CD4-positive, alpha-beta memory T cell (primary cell): ENCODE measurements around the gene ZNF470. TPM values are rescaled to one million over a fixed set of nuclear protein-coding genes. Genes with fewer than 3 reads are reported as not detected.

Source experiments
- CTCF ChIA-PET: fragments of 350-600 bp; sonication (Branson Sonifier 250); formaldehyde crosslinking; loops from one replicate; lab custom pipeline; 2021; ENCODE audit warnings: inconsistent platforms; ENCODE audit not compliant: partially characterized antibody; lab: Charles Lee
- POLR2A ChIA-PET: fragments of 350-600 bp; sonication (Branson Sonifier 250); formaldehyde crosslinking; loops from one replicate; lab custom pipeline; 2021; ENCODE audit not compliant: partially characterized antibody; lab: Charles Lee
- DNase-seq, 5 donors: peaks; one replicate each; pipeline versions ENCODE4 v3.0.0 to v3.0.0-alpha.2; 2020 to 2022; ENCODE audit warnings: mixed read lengths in 1 of 5
- H3K27ac ChIP-seq: one replicate; pipeline ENCODE4 v1.7.0; 2013; ENCODE audit warnings: low read depth, low read length
- H3K27me3 ChIP-seq: 2 replicates; pipeline ENCODE4 v1.7.0; 2013; ENCODE audit warnings: mild to moderate bottlenecking, low read length, moderate library complexity; ENCODE audit not compliant: insufficient read depth
- H3K36me3 ChIP-seq: 2 replicates; pipeline ENCODE4 v1.7.0; 2013; ENCODE audit warnings: mild to moderate bottlenecking, low read length, moderate library complexity; ENCODE audit not compliant: insufficient read depth
- H3K4me1 ChIP-seq: 2 replicates; pipeline ENCODE4 v1.7.0; 2013; ENCODE audit warnings: mild to moderate bottlenecking, low read length, moderate library complexity; ENCODE audit not compliant: insufficient read depth
- H3K4me3 ChIP-seq, 2 donors: one replicate each; pipeline ENCODE4 v1.7.0; 2013; ENCODE audit warnings: low read length in 2 of 2, mild to moderate bottlenecking in 1 of 2
- H3K9me3 ChIP-seq, 2 donors: one replicate each; pipeline ENCODE4 v1.7.0; 2013; ENCODE audit warnings: low read length in 2 of 2, control low read depth in 1 of 2; ENCODE audit not compliant: control insufficient read depth in 1 of 2
- H3K27ac Mint-ChIP-seq, 7 donors: one replicate each; pipeline ENCODE4 v1.8.0; 2020 to 2021; ENCODE audit warnings: mixed read lengths in 7 of 7, mild to moderate bottlenecking in 6 of 7, inconsistent platforms in 3 of 7, moderate library complexity in 3 of 7
- H3K27me3 Mint-ChIP-seq, 2 donors: one replicate each; pipeline ENCODE4 v1.8.0; 2020 to 2021; ENCODE audit warnings: mixed read lengths in 2 of 2
- H3K36me3 Mint-ChIP-seq, 2 donors: one replicate each; pipeline ENCODE4 v1.8.0; 2020 to 2021; ENCODE audit warnings: mixed read lengths in 2 of 2, inconsistent platforms in 1 of 2, mild to moderate bottlenecking in 1 of 2
- H3K4me1 Mint-ChIP-seq, 4 donors: one replicate each; pipeline ENCODE4 v1.8.0; 2020 to 2021; ENCODE audit warnings: mixed read lengths in 4 of 4, mild to moderate bottlenecking in 1 of 4
- H3K4me3 Mint-ChIP-seq, 8 donors: one replicate each; pipeline ENCODE4 v1.8.0; 2020 to 2021; ENCODE audit warnings: mixed read lengths in 8 of 8, mild to moderate bottlenecking in 7 of 8, moderate library complexity in 6 of 8, inconsistent platforms in 3 of 8
- H3K9me3 Mint-ChIP-seq, 8 donors: one replicate each; pipeline ENCODE4 v1.8.0; 2020 to 2021; ENCODE audit warnings: mixed read lengths in 8 of 8, mild to moderate bottlenecking in 5 of 8, inconsistent platforms in 3 of 8, moderate library complexity in 1 of 8
- intact Hi-C: fragments of 100-400 bp; cut with micrococcal nuclease; formaldehyde crosslinking; loops from one replicate; pipeline ENCODE4 v1.15.1; 2023
- polyA plus RNA-seq, 2 donors: library from polyadenylated mRNA; unstranded; fragments of 300-500 nt; fragmentation: Illumina TruSeq; gene quantifications; one replicate each; pipeline ENCODE4 v1.2.3, GENCODE V29; 2021
- total RNA-seq, 2 experiments: library from RNA; stranded (reverse); gene quantifications; one replicate each; pipeline ENCODE4 v1.2.3, GENCODE V29; 2021

ZNF470 gene
- total and polyA plus RNA-seq, 4 experiments from 2014 or later, result 1.2 to 5.0 (median 3.8) TPM

DNA sequence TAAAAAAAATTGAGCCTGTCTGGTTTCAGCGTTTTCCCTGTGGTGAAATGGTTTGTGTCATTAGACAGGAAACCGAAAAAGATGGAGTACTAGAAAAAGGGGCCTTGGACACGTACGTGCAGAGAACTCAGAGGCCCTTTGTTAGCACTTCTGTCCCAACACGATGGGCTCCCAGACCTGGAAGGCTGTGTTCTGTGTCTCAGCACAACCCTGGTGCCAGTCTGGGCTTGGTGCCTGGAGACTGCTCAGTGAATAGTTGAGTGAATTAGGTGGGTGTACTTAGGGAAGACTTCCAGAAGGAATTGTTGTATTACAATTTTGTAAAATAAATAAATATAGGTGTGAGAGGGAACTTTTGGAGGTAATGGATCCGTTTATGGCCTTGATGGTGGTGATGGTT is 36.6 kb downstream of the ZNF470 start:
- no peak for DNase-seq
- ChIA-PET CTCF (no interaction called here), POLR2A (no interaction called here)
- peaks cover 76 to 83% of the 10 kb centered on the region in 2 donors for H3K36me3 Mint-ChIP-seq
- H3K9me3 ChIP-seq, result peaks cover 10 to 48% of the 10 kb centered on the region in 2 donors
- no peaks in the 10 kb centered on the region for H3K4me1 ChIP-seq
- no peaks in the 10 kb centered on the region for H3K27me3 ChIP-seq
- intact Hi-C loops, result no loop called here
- H3K27me3 Mint-ChIP-seq, result no peaks in the 10 kb centered on the region
- H3K36me3 ChIP-seq, result peaks cover 24% of the 10 kb centered on the region
- H3K4me3 Mint-ChIP-seq, result no peak overlapping the region
- no peak overlapping the region for H3K27ac ChIP-seq
- H3K9me3 Mint-ChIP-seq, result peaks cover 2 to 85% (median 82%) of the 10 kb centered on the region in 8 donors
- peaks cover 0 to 13% (median 8%) of the 10 kb centered on the region in 4 donors for H3K4me1 Mint-ChIP-seq
- H3K4me3 ChIP-seq, result no peak overlapping the region
- no peak overlapping the region for H3K27ac Mint-ChIP-seq

DNA sequence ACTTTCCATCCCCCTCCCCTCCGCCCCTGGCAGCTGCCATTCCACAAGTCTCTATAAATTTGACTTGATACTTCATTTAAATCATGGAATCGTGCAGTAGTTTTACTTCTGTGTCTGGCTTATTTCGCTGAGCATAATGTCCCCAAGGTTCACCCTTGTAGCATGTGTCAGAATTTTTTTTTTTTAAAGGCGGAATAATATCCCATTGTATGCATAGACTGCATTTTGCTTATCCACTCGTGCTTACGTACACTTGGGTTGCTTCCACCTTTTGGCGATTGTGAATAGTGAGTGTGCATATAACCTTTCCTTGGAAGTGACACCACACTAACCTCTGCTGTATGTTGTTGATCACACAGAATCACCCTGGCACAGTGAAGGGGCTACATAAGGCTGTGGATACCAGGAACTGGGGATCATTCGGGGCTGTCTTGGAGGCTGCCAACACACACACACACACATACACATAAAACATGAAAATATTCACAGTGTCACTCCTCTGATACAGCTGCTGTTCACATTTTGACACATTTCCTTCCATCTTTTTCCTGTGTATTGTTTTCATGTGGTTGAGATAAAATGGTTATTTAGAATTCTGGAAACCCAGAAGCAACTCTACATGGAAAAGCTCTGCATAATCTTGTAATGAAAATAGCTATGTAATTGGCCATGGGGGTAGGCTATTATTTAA is 41.2 kb downstream of the ZNF470 start:
- CTCF ChIA-PET, result no interaction called here

DNA sequence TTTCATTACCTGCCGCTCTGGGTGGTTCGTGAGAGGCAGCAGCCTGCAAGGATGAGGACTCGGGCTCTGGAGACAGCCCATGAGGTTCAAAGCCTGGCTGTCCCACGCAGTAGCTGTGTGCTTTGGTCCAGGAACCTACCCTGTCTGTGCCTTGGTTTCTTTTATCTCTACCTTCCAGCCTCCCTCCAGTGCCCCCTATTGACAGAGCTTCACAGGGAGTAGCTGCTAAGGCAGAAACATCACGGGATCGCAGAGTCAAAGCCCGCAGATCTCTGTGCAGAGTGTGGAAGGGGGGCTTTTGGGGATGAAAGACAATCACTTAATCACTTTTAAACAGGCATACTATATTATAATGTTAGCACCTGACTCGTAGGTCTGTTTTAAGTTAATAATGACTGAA is 44.0 kb downstream of the ZNF470 start:
- Mint-ChIP-seq H3K4me3 (no peak overlapping the region), H3K36me3 (peaks cover 87 to 97% of the 10 kb centered on the region in 2 donors), H3K27ac (no peak overlapping the region), H3K27me3 (no peaks in the 10 kb centered on the region), H3K9me3 (peaks cover 7 to 100% (median 96%) of the 10 kb centered on the region in 8 donors), H3K4me1 (peaks cover 0 to 3% (median under 1%) of the 10 kb centered on the region in 4 donors)
- H3K27ac ChIP-seq, result no peak overlapping the region
- ChIA-PET CTCF (no interaction called here), POLR2A (no interaction called here)
- DNase-seq, result no peak
- H3K27me3 ChIP-seq, result no peaks in the 10 kb centered on the region
- H3K4me3 ChIP-seq, result no peak overlapping the region
- H3K4me1 ChIP-seq, result no peaks in the 10 kb centered on the region
- no peaks in the 10 kb centered on the region for H3K36me3 ChIP-seq
- H3K9me3 ChIP-seq, result peaks cover 17 to 72% of the 10 kb centered on the region in 2 donors
- intact Hi-C loops, result no loop called here

More for the DNA sequence above, 41.2 kb downstream of the ZNF470 start:
- Histone ChIP-seq H3K27me3 (no peaks in the 10 kb centered on the region), H3K27ac (no peak overlapping the region), H3K4me1 (no peaks in the 10 kb centered on the region), H3K9me3 (peaks cover 17 to 60% of the 10 kb centered on the region in 2 donors), H3K36me3 (peaks cover 1% of the 10 kb centered on the region), H3K4me3 (no peak overlapping the region)
- POLR2A ChIA-PET, result no interaction called here
- DNase-seq, result no peak
- Mint-ChIP-seq H3K36me3 (peaks cover 84 to 87% of the 10 kb centered on the region in 2 donors), H3K27me3 (no peaks in the 10 kb centered on the region), H3K4me3 (peak overlapping the region in 1 of 8 donors; percentile 10), H3K27ac (peak overlapping the region in 1 of 7 donors; percentile 37), H3K9me3 (peaks cover 7 to 100% (median 92%) of the 10 kb centered on the region in 8 donors), H3K4me1 (peaks cover 0 to 3% (median under 1%) of the 10 kb centered on the region in 4 donors)
- intact Hi-C loops, result no loop called here

DNA sequence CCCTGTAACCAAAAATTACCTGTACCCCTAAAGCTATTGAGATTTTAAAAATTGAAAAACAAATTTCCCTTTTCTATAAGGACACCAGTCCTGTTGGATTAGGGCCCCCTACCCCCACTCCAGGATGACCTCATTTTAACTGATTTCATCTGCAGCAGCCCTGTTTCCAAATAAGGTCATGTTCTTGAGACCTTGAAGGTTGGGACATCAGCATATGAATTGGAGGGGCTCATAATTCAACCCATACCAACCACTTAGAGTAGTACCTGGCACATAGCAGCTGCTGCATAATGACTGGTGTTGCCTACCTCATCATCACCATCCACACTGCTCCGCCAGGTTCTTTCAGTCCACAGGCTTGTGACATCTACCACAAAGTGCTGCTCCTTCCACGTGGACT is 45.5 kb downstream of the ZNF470 start:
- H3K4me1 ChIP-seq, result no peaks in the 10 kb centered on the region
- Mint-ChIP-seq H3K27me3 (no peaks in the 10 kb centered on the region), H3K27ac (no peak overlapping the region), H3K4me1 (peaks cover 0 to 6% (median under 1%) of the 10 kb centered on the region in 4 donors), H3K9me3 (peaks cover 7 to 100% (median 98%) of the 10 kb centered on the region in 8 donors), H3K36me3 (peaks cover 90 to 99% of the 10 kb centered on the region in 2 donors), H3K4me3 (no peak overlapping the region)
- no peaks in the 10 kb centered on the region for H3K27me3 ChIP-seq
- intact Hi-C loops, result no loop called here
- no peak for DNase-seq
- no peak overlapping the region for H3K4me3 ChIP-seq
- peaks cover 4% of the 10 kb centered on the region for H3K36me3 ChIP-seq
- POLR2A ChIA-PET, result no interaction called here
- H3K27ac ChIP-seq, result no peak overlapping the region
- peaks cover 11 to 68% of the 10 kb centered on the region in 2 donors for H3K9me3 ChIP-seq
- CTCF ChIA-PET, result no interaction called here

DNA sequence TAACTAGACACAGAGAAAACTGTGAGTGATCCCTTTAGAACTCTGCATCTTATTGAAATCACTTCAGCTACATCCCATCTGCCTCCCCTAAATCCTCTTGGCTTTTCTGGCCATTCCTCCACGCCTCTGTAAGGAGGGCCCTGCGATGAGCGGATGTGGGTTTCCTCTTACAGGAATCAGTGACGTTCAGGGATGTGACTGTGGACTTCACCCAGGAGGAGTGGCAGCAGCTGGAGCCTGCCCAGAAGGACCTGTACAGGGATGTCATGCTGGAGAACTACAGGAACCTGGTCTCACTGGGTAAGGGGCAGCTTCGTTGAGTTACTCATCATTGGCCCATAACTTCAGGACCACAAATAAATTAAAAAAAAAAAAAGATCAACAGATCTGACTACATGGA is 46.4 kb downstream of the ZNF470 start:
- Mint-ChIP-seq H3K27ac (no peak overlapping the region), H3K36me3 (peaks cover 88 to 97% of the 10 kb centered on the region in 2 donors), H3K4me1 (peaks cover 0 to 6% (median under 1%) of the 10 kb centered on the region in 4 donors), H3K27me3 (no peaks in the 10 kb centered on the region), H3K4me3 (no peak overlapping the region), H3K9me3 (peaks cover 7 to 100% (median 98%) of the 10 kb centered on the region in 8 donors)
- intact Hi-C loops, result no loop called here
- no peak overlapping the region for H3K4me3 ChIP-seq
- no peaks in the 10 kb centered on the region for H3K4me1 ChIP-seq
- peaks cover 8 to 64% of the 10 kb centered on the region in 2 donors for H3K9me3 ChIP-seq
- no peaks in the 10 kb centered on the region for H3K27me3 ChIP-seq
- H3K36me3 ChIP-seq, result peaks cover 5% of the 10 kb centered on the region
- DNase-seq, result no peak
- POLR2A ChIA-PET, result no interaction called here
- H3K27ac ChIP-seq, result no peak overlapping the region
- CTCF ChIA-PET, result no interaction called here

DNA sequence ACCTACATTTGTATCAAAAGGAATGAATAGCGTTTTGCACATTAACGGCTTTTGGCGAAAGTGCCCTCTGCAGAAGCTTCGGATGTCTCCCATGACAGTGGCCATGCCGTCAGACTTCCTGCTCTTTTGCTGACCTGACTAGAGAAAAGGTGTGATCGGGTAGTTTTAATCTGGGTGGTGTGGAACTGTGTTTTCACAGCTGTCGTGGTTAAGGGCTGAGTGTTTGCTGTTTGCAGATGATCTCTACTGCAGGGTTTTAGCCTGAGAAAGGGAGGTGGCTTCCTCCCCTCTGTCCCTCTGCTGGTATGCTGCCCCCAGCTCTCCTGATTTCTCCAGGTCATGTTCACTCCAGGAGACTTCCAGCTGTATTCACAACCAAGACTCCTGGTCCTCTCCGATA is 50.3 kb downstream of the ZNF470 start:
- H3K4me3 Mint-ChIP-seq, result peak overlapping the region in 1 of 8 donors; percentile 21
- no peak overlapping the region for H3K27ac ChIP-seq
- H3K4me3 ChIP-seq, result no peak overlapping the region
- CTCF ChIA-PET, result interaction anchor here (0.6 kb wide), 1 partner anchor 1553 kb away, joined by 4 read pairs; no protein-coding TSS in a partner anchor
- peaks cover 0 to 3% (median under 1%) of the 10 kb centered on the region in 4 donors for H3K4me1 Mint-ChIP-seq
- peaks cover 0 to 69% of the 10 kb centered on the region in 2 donors for H3K9me3 ChIP-seq
- H3K36me3 Mint-ChIP-seq, result peaks cover 79 to 87% of the 10 kb centered on the region in 2 donors
- H3K4me1 ChIP-seq, result no peaks in the 10 kb centered on the region
- peaks cover 23% of the 10 kb centered on the region for H3K36me3 ChIP-seq
- no peaks in the 10 kb centered on the region for H3K27me3 ChIP-seq
- H3K27me3 Mint-ChIP-seq, result no peaks in the 10 kb centered on the region
- POLR2A ChIA-PET, result no interaction called here
- intact Hi-C loops, result no loop called here
- H3K9me3 Mint-ChIP-seq, result peaks cover 0 to 97% (median 87%) of the 10 kb centered on the region in 8 donors
- DNase-seq, result no peak
- H3K27ac Mint-ChIP-seq, result no peak overlapping the region

DNA sequence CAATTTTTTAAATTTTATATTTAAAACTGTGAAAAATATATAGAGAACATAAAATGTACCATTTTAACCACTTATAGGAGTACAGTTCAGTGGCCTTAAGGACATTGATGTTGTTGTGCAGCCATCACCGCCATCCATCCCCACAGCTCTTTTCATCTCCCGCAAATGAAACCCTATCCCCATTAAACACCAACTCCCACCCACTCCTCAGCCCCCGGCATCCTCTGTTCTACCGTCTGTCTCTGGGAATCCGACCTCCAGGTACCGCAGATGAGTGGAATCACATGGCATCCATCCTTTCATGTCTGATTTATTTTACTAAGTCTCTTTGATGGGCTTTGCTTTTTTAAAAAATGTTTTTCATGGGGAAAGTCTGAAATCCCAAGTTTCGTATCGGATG is 51.9 kb downstream of the ZNF470 start:
- Histone ChIP-seq H3K4me3 (no peak overlapping the region), H3K27ac (no peak overlapping the region), H3K27me3 (no peaks in the 10 kb centered on the region), H3K4me1 (no peaks in the 10 kb centered on the region), H3K36me3 (peaks cover 29% of the 10 kb centered on the region), H3K9me3 (peaks cover 5 to 62% of the 10 kb centered on the region in 2 donors)
- Mint-ChIP-seq H3K36me3 (peaks cover 73 to 83% of the 10 kb centered on the region in 2 donors), H3K4me3 (no peak overlapping the region), H3K27ac (peak overlapping the region in 1 of 7 donors; percentile 53), H3K4me1 (peaks cover 0 to 3% (median 0%) of the 10 kb centered on the region in 4 donors), H3K9me3 (peaks cover 0 to 95% (median 83%) of the 10 kb centered on the region in 8 donors), H3K27me3 (no peaks in the 10 kb centered on the region)
- DNase-seq, result no peak
- intact Hi-C loops, result no loop called here
- POLR2A ChIA-PET, result no interaction called here
- CTCF ChIA-PET, result no interaction called here
